ENCODE results near the gene SPAG9.

The SPAG9 gene

DNA sequence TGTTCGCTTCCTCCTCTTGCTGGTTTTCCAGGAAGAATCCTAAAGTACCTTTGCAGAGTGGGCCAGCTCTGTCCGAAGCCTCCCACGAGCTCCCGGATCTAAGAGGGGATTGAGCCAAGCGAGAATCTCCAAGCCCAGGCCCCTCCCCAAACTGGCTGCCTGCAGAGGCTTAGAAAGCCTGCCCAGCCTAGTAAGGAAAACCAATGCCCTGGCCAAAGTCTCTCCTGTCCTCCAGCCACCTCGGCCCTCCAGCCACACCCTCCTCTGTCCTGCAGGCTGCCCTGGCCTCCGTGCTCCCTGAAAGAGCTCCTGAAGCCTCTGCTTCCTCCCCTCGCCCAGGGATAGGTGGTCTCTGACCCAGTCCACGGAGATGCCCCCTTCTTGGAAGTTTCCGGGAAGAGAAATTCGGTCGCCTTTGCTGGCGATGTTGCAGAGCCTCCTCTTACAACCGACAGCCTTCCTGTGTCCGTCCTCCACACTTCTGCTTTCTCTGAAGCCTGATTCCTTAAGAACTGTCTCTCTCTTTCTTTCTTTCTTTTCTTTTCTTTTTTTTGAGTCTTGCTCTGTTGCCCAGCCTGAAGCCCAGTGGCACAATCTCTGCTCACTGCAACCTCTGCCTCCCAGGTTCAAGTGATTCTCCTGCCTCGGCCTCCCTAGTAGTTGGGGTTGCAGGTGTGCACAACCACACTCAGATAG lies 199.6 kb downstream of the SPAG9 start:
- DNase-seq (ENCODE audit: insufficient read length, low spot score) (no peak), FAIRE-seq (no peak)
- TF ChIP-seq, protein P1, sequence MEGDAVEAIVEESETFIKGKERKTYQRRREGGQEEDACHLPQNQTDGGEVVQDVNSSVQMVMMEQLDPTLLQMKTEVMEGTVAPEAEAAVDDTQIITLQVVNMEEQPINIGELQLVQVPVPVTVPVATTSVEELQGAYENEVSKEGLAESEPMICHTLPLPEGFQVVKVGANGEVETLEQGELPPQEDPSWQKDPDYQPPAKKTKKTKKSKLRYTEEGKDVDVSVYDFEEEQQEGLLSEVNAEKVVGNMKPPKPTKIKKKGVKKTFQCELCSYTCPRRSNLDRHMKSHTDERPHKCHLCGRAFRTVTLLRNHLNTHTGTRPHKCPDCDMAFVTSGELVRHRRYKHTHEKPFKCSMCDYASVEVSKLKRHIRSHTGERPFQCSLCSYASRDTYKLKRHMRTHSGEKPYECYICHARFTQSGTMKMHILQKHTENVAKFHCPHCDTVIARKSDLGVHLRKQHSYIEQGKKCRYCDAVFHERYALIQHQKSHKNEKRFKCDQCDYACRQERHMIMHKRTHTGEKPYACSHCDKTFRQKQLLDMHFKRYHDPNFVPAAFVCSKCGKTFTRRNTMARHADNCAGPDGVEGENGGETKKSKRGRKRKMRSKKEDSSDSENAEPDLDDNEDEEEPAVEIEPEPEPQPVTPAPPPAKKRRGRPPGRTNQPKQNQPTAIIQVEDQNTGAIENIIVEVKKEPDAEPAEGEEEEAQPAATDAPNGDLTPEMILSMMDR (IDR thresholded peaks at IDR 0.05; ENCODE audit: insufficient read depth, missing control alignments), result no peak

GRCh38 chr17:50920041-50920410 lies 200.6 kb downstream of the SPAG9 start:
- FAIRE-seq, result no peak
- TF ChIP-seq, protein P1 (IDR thresholded peaks at IDR 0.05; ENCODE audit: insufficient read depth, missing control alignments), result no peak
- no peak for DNase-seq (ENCODE audit: insufficient read length, low spot score)

DNA sequence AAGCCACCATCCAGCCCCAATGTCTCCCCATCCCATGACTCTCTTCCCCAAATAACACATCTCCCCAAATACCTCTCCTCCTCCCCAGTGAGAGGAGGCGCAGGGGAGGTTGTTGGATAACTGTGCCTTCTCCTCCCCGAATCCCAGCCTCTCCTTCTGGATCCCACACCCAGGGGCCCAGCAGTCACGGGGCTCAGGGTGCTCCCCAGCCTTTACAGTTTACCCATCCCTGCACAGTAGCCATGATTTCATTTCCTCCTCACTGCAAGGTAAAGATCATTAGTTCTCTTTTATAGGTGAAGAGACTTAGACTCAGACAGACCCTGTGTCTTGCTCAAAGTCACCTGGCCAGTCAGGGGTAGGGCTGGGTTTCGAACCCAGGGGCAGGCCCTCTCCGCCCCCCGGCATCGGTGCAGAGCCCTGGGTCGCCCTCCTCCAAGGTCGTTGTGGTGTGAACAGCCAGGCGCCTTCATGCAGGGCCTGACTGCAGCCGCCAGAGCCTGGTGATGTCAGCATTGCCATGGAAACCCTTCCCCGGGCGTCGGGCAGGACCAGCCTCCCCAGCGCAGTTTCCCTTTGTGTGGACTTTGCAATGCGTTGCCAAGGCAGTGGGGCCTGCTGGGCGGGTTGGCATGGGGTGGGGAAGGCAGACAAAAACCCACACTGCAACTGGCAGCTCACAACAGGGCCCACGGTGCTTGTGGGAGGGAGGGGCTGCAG lies 201.2 kb downstream of the SPAG9 start:
- FAIRE-seq (no peak), DNase-seq (ENCODE audit: insufficient read length, low spot score) (no peak)
- TF ChIP-seq, protein P1 (IDR thresholded peaks at IDR 0.05; ENCODE audit: insufficient read depth, missing control alignments), result no peak

- TF ChIP-seq, protein P1 (IDR thresholded peaks at IDR 0.05; ENCODE audit: insufficient read depth, missing control alignments), result no peak
- no peak for FAIRE-seq
- no peak for DNase-seq (ENCODE audit: insufficient read length, low spot score)
Observed at GRCh38 chr17:50918933-50919296, 201.8 kb downstream of the SPAG9 start.

- DNase-seq (ENCODE audit: insufficient read length, low spot score) (no peak), FAIRE-seq (no peak)
- TF ChIP-seq, protein P1 (IDR thresholded peaks at IDR 0.05; ENCODE audit: insufficient read depth, missing control alignments), result no peak
Observed at GRCh38 chr17:50918071-50918932, 202.4 kb downstream of the SPAG9 start.

DNA sequence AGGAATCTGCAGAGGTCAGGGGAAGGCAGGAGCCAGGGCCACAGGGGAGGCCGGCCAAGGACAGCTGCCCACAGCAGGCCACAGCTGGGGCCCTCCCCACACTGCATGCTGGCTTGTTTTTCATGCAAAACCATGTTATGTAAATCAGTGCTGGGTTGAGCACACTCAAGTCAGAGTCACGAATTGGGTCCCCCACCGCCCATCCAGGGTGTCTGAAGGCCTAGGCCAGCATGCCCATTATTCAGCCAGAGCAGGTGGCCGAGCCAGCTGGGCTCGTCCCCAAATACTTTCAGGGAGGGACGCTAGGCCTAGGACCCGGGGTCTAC lies 203.3 kb downstream of the SPAG9 start:
- no peak for FAIRE-seq
- TF ChIP-seq, protein P1 (IDR thresholded peaks at IDR 0.05; ENCODE audit: insufficient read depth, missing control alignments), result no peak
- DNase-seq (ENCODE audit: insufficient read length, low spot score), result no peak

All from D721Med (cell line).